Renal pelvis (tissue), 4 donors: ENCODE measurements around the gene ARL8B. TPM values are rescaled to one million over a fixed set of nuclear protein-coding genes. Genes with fewer than 3 reads are reported as not detected.
"Not testable (repeated sequence)": the region's sequence is repeated elsewhere in the genome, so short reads cannot be mapped to it uniquely, and the experiment has no call there.

Source experiments
- DNase-seq: peaks from one replicate; pipeline ENCODE4 v3.0.0-alpha.2; 2013
- polyA plus RNA-seq, 3 donors: library from polyadenylated mRNA; unstranded; fragments of 120-200 nt; gene quantifications; one replicate each; pipeline ENCODE4 v1.2.1, GENCODE V29; 2013; ENCODE audit not compliant: insufficient read length in 3 of 3

Gene ARL8B
- polyA plus RNA-seq, 3 donors = 67.0 to 69.2 (median 68.4) TPM

GRCh38 chr3:5103743-5104142 is 18.3 kb upstream of the ARL8B start:
- DNase-seq = no peak

GRCh38 chr3:5105050-5105449 is 17.0 kb upstream of the ARL8B start:
- no peak for DNase-seq

GRCh38 chr3:5106371-5106770 is 15.7 kb upstream of the ARL8B start:
- DNase-seq = not testable (repeated sequence)

GRCh38 chr3:5106933-5107334 is 15.2 kb upstream of the ARL8B start:
- not testable (repeated sequence) for DNase-seq

- DNase-seq = no peak
These were observed 11.8 kb upstream of the ARL8B start for GRCh38 chr3:5110337-5110736.

- DNase-seq = no peak
These were observed 10.0 kb upstream of the ARL8B start for GRCh38 chr3:5112043-5112442.

GRCh38 chr3:5113726-5114125 is 8.4 kb upstream of the ARL8B start:
- not testable (repeated sequence) for DNase-seq

GRCh38 chr3:5115506-5116162 is 6.5 kb upstream of the ARL8B start:
- DNase-seq = no peak

GRCh38 chr3:5116538-5116937 is 5.6 kb upstream of the ARL8B start:
- no peak for DNase-seq

GRCh38 chr3:5120446-5120845 is 1.6 kb upstream of the ARL8B start:
- no peak for DNase-seq

GRCh38 chr3:5122741-5123706 is 932 bp downstream of the ARL8B start:
- peak; percentile 42 for DNase-seq

- DNase-seq = no peak
These were observed 1.8 kb downstream of the ARL8B start for GRCh38 chr3:5123937-5124336.

- no peak for DNase-seq
These were observed 4.5 kb downstream of the ARL8B start for GRCh38 chr3:5126586-5126985.

- no peak for DNase-seq
These were observed 6.8 kb downstream of the ARL8B start for GRCh38 chr3:5128849-5129248.

- DNase-seq = no peak
These were observed 11.3 kb downstream of the ARL8B start for GRCh38 chr3:5133239-5134018.

- no peak for DNase-seq
These were observed 11.9 kb downstream of the ARL8B start for GRCh38 chr3:5134019-5134391.

- no peak for DNase-seq
These were observed 12.4 kb downstream of the ARL8B start for GRCh38 chr3:5134499-5134898.

- DNase-seq = no peak
These were observed 14.3 kb downstream of the ARL8B start for GRCh38 chr3:5136211-5136918.

- DNase-seq = no peak
These were observed 14.9 kb downstream of the ARL8B start for GRCh38 chr3:5136919-5137429.

GRCh38 chr3:5138214-5138981 is 16.3 kb downstream of the ARL8B start:
- DNase-seq = no peak

GRCh38 chr3:5140230-5140621 is 18.1 kb downstream of the ARL8B start:
- no peak for DNase-seq
